Keratinocyte (primary cell): ENCODE results near the gene RBM44.

Experiments
- CTCF ChIP-seq, 3 experiments: IDR thresholded peaks in 1 of 3; conservative IDR thresholded peaks in 1 of 3; optimal IDR thresholded peaks in 1 of 3; 2 replicates in 2 of 3; 3 replicates in 1 of 3; pipeline versions ENCODE3 to v1.5.1; 2011; ENCODE audit warnings: low read length in 3 of 3, mild to moderate bottlenecking in 3 of 3, moderate library complexity in 2 of 3, control low read depth in 1 of 3, inconsistent platforms in 1 of 3; ENCODE audit not compliant: insufficient read depth in 2 of 3; ENCODE audit errors: extremely low read depth in 1 of 3
- EZH2 ChIP-seq: IDR thresholded peaks from one replicate; pipeline ENCODE4 v1.6.1; 2012; ENCODE audit warnings: inconsistent platforms, mild to moderate bottlenecking, low read length, moderate library complexity

- no peak for TF ChIP-seq CTCF (optimal IDR thresholded peaks at IDR 0.05 in 1 of 3, IDR thresholded peaks at IDR 0.05 in 1 of 3, conservative IDR thresholded peaks at IDR 0.05 in 1 of 3; ENCODE audit: extremely low read depth in 1 of 3, insufficient read depth in 2 of 3, low read length in 3 of 3)
- no peak for TF ChIP-seq EZH2
Measured at GRCh38 chr2:237874585-237875161, 76.1 kb downstream of the RBM44 start.
